ENCODE measurements around the gene ERG. TPM values are rescaled to one million over a fixed set of nuclear protein-coding genes. Genes with fewer than 3 reads are reported as not detected.

ERG gene
- total RNA-seq, 2 experiments from 2014 or later, result not detected

- ATAC-seq (ENCODE audit: poor library complexity) (no peak), DNase-seq (no peak)
- Histone ChIP-seq H3K36me3 (ENCODE audit: insufficient read depth, low read length) (no peaks in the 10 kb centered on the region), H3K27ac (ENCODE audit: low read depth in 1 of 2, low read length in 2 of 2) (no peak overlapping the region), H3K4me1 (ENCODE audit: insufficient read depth, low read length) (no peaks in the 10 kb centered on the region), H3K4me3 (ENCODE audit: low read length) (no peak overlapping the region), H3K9me3 (ENCODE audit: control insufficient read depth in 1 of 2, insufficient read depth in 1 of 2, low read length in 2 of 2) (peaks cover 0 to 5% of the 10 kb centered on the region in 2 experiments), H3K27me3 (ENCODE audit: control insufficient read depth in 1 of 2, insufficient read depth in 2 of 2, low read length in 2 of 2) (no peaks in the 10 kb centered on the region)
- no peak for TF ChIP-seq CTCF (IDR thresholded peaks at IDR 0.05)
- H3K4me1 Mint-ChIP-seq (ENCODE audit: low read depth), result no peaks in the 10 kb centered on the region
- CTCF ChIA-PET, result no interaction called here
- POLR2A ChIA-PET, result no interaction called here
- intact Hi-C loops (cut with DNase I, micrococcal nuclease), result no loop called here
- H3K36me3 Mint-ChIP-seq (ENCODE audit: low read depth), result no peaks in the 10 kb centered on the region
- H3K27ac Mint-ChIP-seq, result no peak overlapping the region
- no peaks in the 10 kb centered on the region for H3K9me3 Mint-ChIP-seq
- H3K4me3 Mint-ChIP-seq, result no peak overlapping the region
- no peaks in the 10 kb centered on the region for H3K27me3 Mint-ChIP-seq
These were observed 64.8 kb downstream of the ERG start for GRCh38 chr21:38433471-38433870.

GRCh38 chr21:38430401-38430984 lies 67.8 kb downstream of the ERG start:
- no peaks in the 10 kb centered on the region for H3K36me3 Mint-ChIP-seq (ENCODE audit: low read depth)
- H3K27ac ChIP-seq (ENCODE audit: low read depth in 1 of 2, low read length in 2 of 2), result no peak overlapping the region
- DNase-seq (no peak), ATAC-seq (ENCODE audit: poor library complexity) (no peak)
- no peak overlapping the region for H3K4me3 Mint-ChIP-seq
- no peaks in the 10 kb centered on the region for H3K4me1 ChIP-seq (ENCODE audit: insufficient read depth, low read length)
- CTCF ChIA-PET, result no interaction called here
- peaks cover 0 to 4% of the 10 kb centered on the region in 2 experiments for H3K9me3 ChIP-seq (ENCODE audit: control insufficient read depth in 1 of 2, insufficient read depth in 1 of 2, low read length in 2 of 2)
- no peak overlapping the region for H3K4me3 ChIP-seq (ENCODE audit: low read length)
- H3K27me3 Mint-ChIP-seq, result peaks cover 4% of the 10 kb centered on the region
- no peaks in the 10 kb centered on the region for H3K36me3 ChIP-seq (ENCODE audit: insufficient read depth, low read length)
- intact Hi-C loops (cut with DNase I, micrococcal nuclease), result no loop called here
- no peaks in the 10 kb centered on the region for H3K9me3 Mint-ChIP-seq
- TF ChIP-seq CTCF (IDR thresholded peaks at IDR 0.05), result no peak
- H3K27me3 ChIP-seq (ENCODE audit: control insufficient read depth in 1 of 2, insufficient read depth in 2 of 2, low read length in 2 of 2), result no peaks in the 10 kb centered on the region
- no peak overlapping the region for H3K27ac Mint-ChIP-seq
- POLR2A ChIA-PET, result no interaction called here
- no peaks in the 10 kb centered on the region for H3K4me1 Mint-ChIP-seq (ENCODE audit: low read depth)

- no peak for TF ChIP-seq CTCF (IDR thresholded peaks at IDR 0.05)
- H3K4me3 ChIP-seq (ENCODE audit: low read length), result no peak overlapping the region
- DNase-seq, result no peak
- CTCF ChIA-PET, result no interaction called here
- H3K27ac ChIP-seq (ENCODE audit: low read depth in 1 of 2, low read length in 2 of 2), result no peak overlapping the region
- no peak for ATAC-seq (ENCODE audit: poor library complexity)
- peaks cover 5% of the 10 kb centered on the region for H3K27me3 Mint-ChIP-seq
- H3K36me3 ChIP-seq (ENCODE audit: insufficient read depth, low read length), result no peaks in the 10 kb centered on the region
- peaks cover 0 to 4% of the 10 kb centered on the region in 2 experiments for H3K9me3 ChIP-seq (ENCODE audit: control insufficient read depth in 1 of 2, insufficient read depth in 1 of 2, low read length in 2 of 2)
- no peak overlapping the region for H3K27ac Mint-ChIP-seq
- H3K4me1 ChIP-seq (ENCODE audit: insufficient read depth, low read length), result no peaks in the 10 kb centered on the region
- no peaks in the 10 kb centered on the region for H3K27me3 ChIP-seq (ENCODE audit: control insufficient read depth in 1 of 2, insufficient read depth in 2 of 2, low read length in 2 of 2)
- intact Hi-C loops (cut with DNase I, micrococcal nuclease), result no loop called here
- H3K4me3 Mint-ChIP-seq, result no peak overlapping the region
- H3K4me1 Mint-ChIP-seq (ENCODE audit: low read depth), result no peaks in the 10 kb centered on the region
- POLR2A ChIA-PET, result no interaction called here
- no peaks in the 10 kb centered on the region for H3K36me3 Mint-ChIP-seq (ENCODE audit: low read depth)
- no peaks in the 10 kb centered on the region for H3K9me3 Mint-ChIP-seq
These were observed 69.3 kb downstream of the ERG start for GRCh38 chr21:38429011-38429410.

Data from CD4-positive, alpha-beta T cell (primary cell).